Endothelial cell (in vitro differentiated cells): ENCODE measurements around the gene MON1B. TPM values are rescaled to one million over a fixed set of nuclear protein-coding genes. Genes with fewer than 3 reads are reported as not detected.

ENCODE experiments used
- DNase-seq: peaks from one replicate; pipeline ENCODE4 v3.0.0; 2021; ENCODE audit warnings: low spot score
- H3K27ac Mint-ChIP-seq: one replicate; pipeline ENCODE4 v1.8.0; 2021; ENCODE audit warnings: mixed read lengths, inconsistent platforms; ENCODE audit not compliant: unreplicated experiment
- H3K27me3 Mint-ChIP-seq: one replicate; pipeline ENCODE4 v1.8.0; 2021; ENCODE audit warnings: mild to moderate bottlenecking, moderate library complexity, mixed read lengths, inconsistent platforms; ENCODE audit not compliant: unreplicated experiment
- H3K36me3 Mint-ChIP-seq: one replicate; pipeline ENCODE4 v1.8.0; 2021; ENCODE audit warnings: mild to moderate bottlenecking, low read depth, mixed read lengths, inconsistent platforms; ENCODE audit not compliant: unreplicated experiment
- H3K4me1 Mint-ChIP-seq: one replicate; pipeline ENCODE4 v1.8.0; 2021; ENCODE audit warnings: mild to moderate bottlenecking, mixed read lengths, inconsistent platforms; ENCODE audit not compliant: unreplicated experiment
- H3K4me3 Mint-ChIP-seq: one replicate; pipeline ENCODE4 v1.8.0; 2021; ENCODE audit warnings: mild to moderate bottlenecking, mixed read lengths, inconsistent platforms; ENCODE audit not compliant: unreplicated experiment
- H3K9me3 Mint-ChIP-seq: one replicate; pipeline ENCODE4 v1.8.0; 2021; ENCODE audit warnings: mixed read lengths, inconsistent platforms; ENCODE audit not compliant: unreplicated experiment
- total RNA-seq: library from RNA; stranded (reverse); fragmentation: NEBNext Ultra II Directional; extraction: Animal tissue kit (Norgen Biotek cat#: 25700); gene quantifications from one replicate; pipeline ENCODE4 v1.2.1, GENCODE V29; 2021; ENCODE audit not compliant: unreplicated experiment
- TF ChIP-seq, protein P1 (sequence below): fragments of 200-600 bp; sonication (generic); IDR thresholded peaks from one replicate; pipeline ENCODE4 v1.5.0; 2021; ENCODE audit warnings: antibody characterized with exemption; ENCODE audit not compliant: unreplicated experiment

Gene MON1B
- total RNA-seq, 1 donor from 2014 or later, result 35.6 TPM

- peak; percentile 70 for DNase-seq
- Mint-ChIP-seq H3K4me1 (peaks cover 9% of the 10 kb centered on the region), H3K9me3 (no peaks in the 10 kb centered on the region), H3K27ac (no peak overlapping the region), H3K27me3 (peaks cover 7% of the 10 kb centered on the region), H3K4me3 (peak overlapping the region; percentile 93), H3K36me3 (peaks cover 5% of the 10 kb centered on the region)
- TF ChIP-seq, protein P1, sequence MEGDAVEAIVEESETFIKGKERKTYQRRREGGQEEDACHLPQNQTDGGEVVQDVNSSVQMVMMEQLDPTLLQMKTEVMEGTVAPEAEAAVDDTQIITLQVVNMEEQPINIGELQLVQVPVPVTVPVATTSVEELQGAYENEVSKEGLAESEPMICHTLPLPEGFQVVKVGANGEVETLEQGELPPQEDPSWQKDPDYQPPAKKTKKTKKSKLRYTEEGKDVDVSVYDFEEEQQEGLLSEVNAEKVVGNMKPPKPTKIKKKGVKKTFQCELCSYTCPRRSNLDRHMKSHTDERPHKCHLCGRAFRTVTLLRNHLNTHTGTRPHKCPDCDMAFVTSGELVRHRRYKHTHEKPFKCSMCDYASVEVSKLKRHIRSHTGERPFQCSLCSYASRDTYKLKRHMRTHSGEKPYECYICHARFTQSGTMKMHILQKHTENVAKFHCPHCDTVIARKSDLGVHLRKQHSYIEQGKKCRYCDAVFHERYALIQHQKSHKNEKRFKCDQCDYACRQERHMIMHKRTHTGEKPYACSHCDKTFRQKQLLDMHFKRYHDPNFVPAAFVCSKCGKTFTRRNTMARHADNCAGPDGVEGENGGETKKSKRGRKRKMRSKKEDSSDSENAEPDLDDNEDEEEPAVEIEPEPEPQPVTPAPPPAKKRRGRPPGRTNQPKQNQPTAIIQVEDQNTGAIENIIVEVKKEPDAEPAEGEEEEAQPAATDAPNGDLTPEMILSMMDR, result no peak
Measured at GRCh38 chr16:77211880-77212740, 21.1 kb downstream of the MON1B start.

DNA sequence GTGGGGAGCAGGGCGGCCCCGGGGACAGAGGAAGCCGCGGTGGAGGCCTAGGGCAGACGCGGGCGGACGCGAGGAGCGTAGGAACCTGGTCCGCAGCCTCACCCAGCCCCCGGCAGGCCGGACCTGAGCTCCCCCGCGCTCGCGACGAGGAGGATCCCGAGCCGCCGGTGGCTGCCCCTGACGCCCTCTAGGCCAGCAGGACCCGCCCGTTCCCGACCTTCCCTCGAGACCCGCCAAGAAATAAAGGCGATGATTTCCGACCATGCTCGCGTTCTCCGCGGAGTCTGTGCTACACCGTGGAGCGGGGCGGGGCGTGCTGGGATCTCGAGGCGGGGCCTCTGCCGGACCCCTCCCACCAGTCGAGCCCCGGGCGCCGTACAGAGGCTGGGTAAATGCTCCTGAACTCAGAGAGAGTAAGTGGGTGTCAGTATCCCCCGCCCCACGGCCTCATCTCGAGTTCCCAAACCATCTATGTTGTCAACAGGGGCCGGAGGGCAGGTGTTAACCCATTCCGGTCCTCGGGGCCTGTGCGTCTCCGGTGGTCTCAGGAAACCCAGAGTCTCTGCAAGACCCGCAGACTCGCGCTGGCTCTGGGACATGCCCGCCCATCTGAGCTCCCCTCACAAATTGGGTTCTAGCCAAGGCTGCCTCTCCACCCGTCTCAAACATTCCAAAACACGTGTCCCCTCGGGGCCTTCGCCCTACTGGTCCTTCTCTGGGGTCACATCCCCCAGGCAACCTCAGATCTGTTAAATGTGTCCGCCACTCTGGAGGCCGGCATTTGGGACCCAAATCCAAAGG, 22.0 kb downstream of the MON1B start:
- peaks cover 9% of the 10 kb centered on the region for H3K4me1 Mint-ChIP-seq
- H3K4me3 Mint-ChIP-seq, result peak overlapping the region; percentile 82
- DNase-seq, result peak; percentile 64
- H3K36me3 Mint-ChIP-seq, result peaks cover 5% of the 10 kb centered on the region
- H3K27me3 Mint-ChIP-seq, result peaks cover 7% of the 10 kb centered on the region
- H3K27ac Mint-ChIP-seq, result no peak overlapping the region
- TF ChIP-seq, protein P1, result no peak
- no peaks in the 10 kb centered on the region for H3K9me3 Mint-ChIP-seq

DNA sequence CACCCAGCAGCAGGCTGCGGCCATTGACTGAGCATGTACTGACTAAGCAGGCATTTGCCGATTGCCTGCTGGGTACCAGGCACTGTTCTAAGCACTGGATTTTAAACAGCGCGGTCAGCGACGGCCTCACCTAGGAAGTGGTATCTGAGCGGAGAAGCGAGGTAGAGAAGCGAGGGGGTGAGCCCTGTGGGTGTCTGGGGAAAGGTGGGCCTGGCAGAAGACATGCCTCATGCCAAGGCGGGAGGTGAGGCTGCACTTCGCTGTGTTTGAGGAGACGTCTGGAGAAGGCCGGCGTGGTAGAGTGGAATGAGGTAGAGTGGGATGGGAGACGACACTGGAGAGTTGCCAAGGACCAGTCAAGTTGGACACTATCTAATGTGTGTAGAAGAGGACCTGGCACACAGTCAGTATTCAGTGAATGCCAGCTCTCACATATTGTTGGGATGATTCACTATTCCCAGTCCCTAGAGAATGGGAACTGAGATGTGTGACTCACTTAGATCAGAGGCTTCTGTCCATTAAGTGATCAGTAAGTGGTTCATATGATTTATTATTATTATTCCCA, 22.6 kb downstream of the MON1B start:
- DNase-seq, result no peak
- Mint-ChIP-seq H3K27me3 (peaks cover 7% of the 10 kb centered on the region), H3K9me3 (no peaks in the 10 kb centered on the region), H3K27ac (no peak overlapping the region), H3K36me3 (peaks cover 5% of the 10 kb centered on the region), H3K4me3 (peak overlapping the region; percentile 82), H3K4me1 (peaks cover 9% of the 10 kb centered on the region)
- TF ChIP-seq, protein P1, result no peak

DNA sequence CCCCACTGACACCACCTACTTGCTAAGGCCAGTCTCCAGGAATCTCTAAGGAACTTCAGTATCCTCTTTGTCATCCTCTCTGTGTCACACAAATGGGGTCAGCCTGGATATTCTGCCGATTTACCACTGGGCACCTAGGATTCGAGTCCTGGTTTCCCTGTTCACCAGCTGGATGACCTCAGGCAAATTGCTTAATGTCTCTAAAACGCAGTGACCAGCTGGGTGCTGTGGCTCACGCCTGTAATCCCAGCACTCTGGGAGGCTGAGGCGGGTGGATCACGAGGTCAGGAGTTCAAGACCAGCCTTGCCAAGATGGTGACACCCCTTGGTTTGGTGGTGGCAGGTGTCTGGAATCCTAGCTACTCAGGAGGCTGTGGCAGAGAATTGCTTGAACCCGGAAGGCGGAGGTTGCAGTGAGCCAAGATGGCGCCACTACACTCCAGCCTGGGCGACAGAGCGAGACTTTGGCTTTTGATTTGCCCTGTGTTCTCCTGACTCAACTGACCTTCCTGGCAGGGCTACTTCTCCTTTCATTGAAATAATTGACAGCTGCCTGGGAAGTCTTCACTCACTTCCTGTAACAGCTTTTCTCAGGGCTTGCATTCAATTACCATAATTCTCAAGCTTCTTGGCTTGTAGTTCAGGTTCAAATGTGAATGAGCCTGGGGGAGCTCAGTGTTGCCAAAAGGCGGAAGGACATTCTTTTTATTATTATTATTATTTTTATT, 23.6 kb downstream of the MON1B start:
- no peak for DNase-seq
- peaks cover 7% of the 10 kb centered on the region for H3K27me3 Mint-ChIP-seq
- peaks cover 5% of the 10 kb centered on the region for H3K36me3 Mint-ChIP-seq
- H3K27ac Mint-ChIP-seq, result no peak overlapping the region
- TF ChIP-seq, protein P1, result no peak
- no peak overlapping the region for H3K4me3 Mint-ChIP-seq
- H3K9me3 Mint-ChIP-seq, result no peaks in the 10 kb centered on the region
- peaks cover 9% of the 10 kb centered on the region for H3K4me1 Mint-ChIP-seq
